Parathyroid adenoma (tissue), 2 donors: ENCODE data around the gene FRMD4A.

Experiments
- H2AFZ ChIP-seq: fragments of 300-600 bp; sonication (generic); one replicate; pipeline ENCODE4 v1.7.0; 2017; ENCODE audit warnings: antibody characterized with exemption, mild to moderate bottlenecking
- H3K27ac ChIP-seq: fragments of 300-600 bp; sonication (generic); one replicate; pipeline ENCODE4 v1.7.0; 2017
- H3K27me3 ChIP-seq: fragments of 300-600 bp; sonication (generic); one replicate; pipeline ENCODE4 v1.7.0; 2017; ENCODE audit warnings: low read length; ENCODE audit not compliant: control insufficient read depth, insufficient read depth
- H3K36me3 ChIP-seq: fragments of 300-600 bp; sonication (generic); one replicate; pipeline ENCODE4 v1.7.0; 2017; ENCODE audit warnings: low read length; ENCODE audit not compliant: control insufficient read depth, insufficient read depth
- H3K4me1 ChIP-seq: fragments of 300-600 bp; sonication (generic); one replicate; pipeline ENCODE4 v1.7.0; 2017; ENCODE audit warnings: control low read depth
- H3K4me2 ChIP-seq: fragments of 300-600 bp; sonication (generic); one replicate; pipeline ENCODE4 v1.7.0; 2017; ENCODE audit warnings: low read length
- H3K4me3 ChIP-seq: fragments of 300-600 bp; sonication (generic); one replicate; pipeline ENCODE4 v1.7.0; 2017; ENCODE audit warnings: low read depth, low read length
- H3K79me2 ChIP-seq: fragments of 300-600 bp; sonication (generic); one replicate; pipeline ENCODE4 v1.7.0; 2017; ENCODE audit warnings: control low read depth
- H3K9ac ChIP-seq: fragments of 300-600 bp; sonication (generic); one replicate; pipeline ENCODE4 v1.7.0; 2017; ENCODE audit warnings: mild to moderate bottlenecking
- H3K9me3 ChIP-seq: fragments of 300-600 bp; sonication (generic); one replicate; pipeline ENCODE4 v1.7.0; 2017; ENCODE audit warnings: low read length; ENCODE audit not compliant: control insufficient read depth
- TF ChIP-seq, protein P1 (sequence below): fragments of 300-600 bp; sonication (generic); IDR thresholded peaks from one replicate; pipeline ENCODE4 v1.7.0; 2017; ENCODE audit warnings: antibody characterized with exemption, mild to moderate bottlenecking
- donor health status: primary hyperparathyroidism.

FRMD4A gene

DNA sequence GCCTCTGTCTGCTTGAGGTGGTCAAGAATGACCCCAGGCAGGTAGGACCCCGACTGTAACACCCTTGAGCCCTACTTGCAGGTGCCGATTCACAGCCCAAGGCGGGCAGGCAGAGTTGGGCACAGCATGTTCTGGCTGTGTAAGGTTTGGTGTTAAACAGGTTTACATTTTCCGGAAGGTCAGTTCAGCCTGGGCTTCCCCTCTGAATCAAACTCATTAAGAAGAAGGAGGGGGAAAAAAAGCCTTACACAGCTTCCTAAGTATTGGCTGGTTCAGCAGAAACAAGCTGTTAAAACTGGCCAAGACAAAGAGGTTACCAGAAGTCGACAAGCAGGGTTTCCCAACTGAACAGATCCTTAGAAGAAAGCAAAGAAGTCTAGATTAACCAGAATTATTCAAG lies 611.3 kb downstream of the FRMD4A start:
- Histone ChIP-seq H3K79me2 (no peaks in the 10 kb centered on the region), H3K9ac (no peak overlapping the region), H3K4me2 (no peak overlapping the region), H3K9me3 (no peaks in the 10 kb centered on the region), H3K36me3 (no peaks in the 10 kb centered on the region), H3K4me1 (no peaks in the 10 kb centered on the region), H3K4me3 (no peak overlapping the region), H2AFZ (no peak overlapping the region), H3K27ac (no peak overlapping the region), H3K27me3 (no peaks in the 10 kb centered on the region)
- TF ChIP-seq, protein P1, sequence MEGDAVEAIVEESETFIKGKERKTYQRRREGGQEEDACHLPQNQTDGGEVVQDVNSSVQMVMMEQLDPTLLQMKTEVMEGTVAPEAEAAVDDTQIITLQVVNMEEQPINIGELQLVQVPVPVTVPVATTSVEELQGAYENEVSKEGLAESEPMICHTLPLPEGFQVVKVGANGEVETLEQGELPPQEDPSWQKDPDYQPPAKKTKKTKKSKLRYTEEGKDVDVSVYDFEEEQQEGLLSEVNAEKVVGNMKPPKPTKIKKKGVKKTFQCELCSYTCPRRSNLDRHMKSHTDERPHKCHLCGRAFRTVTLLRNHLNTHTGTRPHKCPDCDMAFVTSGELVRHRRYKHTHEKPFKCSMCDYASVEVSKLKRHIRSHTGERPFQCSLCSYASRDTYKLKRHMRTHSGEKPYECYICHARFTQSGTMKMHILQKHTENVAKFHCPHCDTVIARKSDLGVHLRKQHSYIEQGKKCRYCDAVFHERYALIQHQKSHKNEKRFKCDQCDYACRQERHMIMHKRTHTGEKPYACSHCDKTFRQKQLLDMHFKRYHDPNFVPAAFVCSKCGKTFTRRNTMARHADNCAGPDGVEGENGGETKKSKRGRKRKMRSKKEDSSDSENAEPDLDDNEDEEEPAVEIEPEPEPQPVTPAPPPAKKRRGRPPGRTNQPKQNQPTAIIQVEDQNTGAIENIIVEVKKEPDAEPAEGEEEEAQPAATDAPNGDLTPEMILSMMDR = no peak

DNA sequence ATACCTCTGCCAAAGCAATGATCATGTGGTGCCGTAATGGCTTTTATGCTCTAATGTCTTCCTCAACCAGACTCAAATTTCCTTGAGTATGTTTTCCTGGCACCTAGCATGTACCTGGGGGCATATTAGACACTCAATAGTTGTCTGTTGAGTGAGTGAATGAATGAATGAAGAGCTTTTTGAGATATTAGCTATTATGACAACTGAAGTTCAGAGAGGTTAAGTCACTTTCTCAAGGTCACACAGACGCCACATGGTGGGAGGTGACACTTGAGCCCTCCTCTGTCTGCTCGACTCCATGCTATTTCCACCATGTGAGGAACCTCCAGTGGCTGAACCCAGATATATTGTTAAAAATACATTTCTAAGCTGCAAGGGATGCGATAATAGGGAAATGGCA lies 611.9 kb downstream of the FRMD4A start:
- TF ChIP-seq, protein P1 = no peak
- H3K4me1 ChIP-seq = no peaks in the 10 kb centered on the region
- no peaks in the 10 kb centered on the region for H3K9me3 ChIP-seq
- H3K27me3 ChIP-seq = no peaks in the 10 kb centered on the region
- H3K79me2 ChIP-seq = no peaks in the 10 kb centered on the region
- H2AFZ ChIP-seq = no peak overlapping the region
- H3K9ac ChIP-seq = no peak overlapping the region
- H3K4me2 ChIP-seq = no peak overlapping the region
- no peak overlapping the region for H3K27ac ChIP-seq
- H3K4me3 ChIP-seq = no peak overlapping the region
- no peaks in the 10 kb centered on the region for H3K36me3 ChIP-seq

DNA sequence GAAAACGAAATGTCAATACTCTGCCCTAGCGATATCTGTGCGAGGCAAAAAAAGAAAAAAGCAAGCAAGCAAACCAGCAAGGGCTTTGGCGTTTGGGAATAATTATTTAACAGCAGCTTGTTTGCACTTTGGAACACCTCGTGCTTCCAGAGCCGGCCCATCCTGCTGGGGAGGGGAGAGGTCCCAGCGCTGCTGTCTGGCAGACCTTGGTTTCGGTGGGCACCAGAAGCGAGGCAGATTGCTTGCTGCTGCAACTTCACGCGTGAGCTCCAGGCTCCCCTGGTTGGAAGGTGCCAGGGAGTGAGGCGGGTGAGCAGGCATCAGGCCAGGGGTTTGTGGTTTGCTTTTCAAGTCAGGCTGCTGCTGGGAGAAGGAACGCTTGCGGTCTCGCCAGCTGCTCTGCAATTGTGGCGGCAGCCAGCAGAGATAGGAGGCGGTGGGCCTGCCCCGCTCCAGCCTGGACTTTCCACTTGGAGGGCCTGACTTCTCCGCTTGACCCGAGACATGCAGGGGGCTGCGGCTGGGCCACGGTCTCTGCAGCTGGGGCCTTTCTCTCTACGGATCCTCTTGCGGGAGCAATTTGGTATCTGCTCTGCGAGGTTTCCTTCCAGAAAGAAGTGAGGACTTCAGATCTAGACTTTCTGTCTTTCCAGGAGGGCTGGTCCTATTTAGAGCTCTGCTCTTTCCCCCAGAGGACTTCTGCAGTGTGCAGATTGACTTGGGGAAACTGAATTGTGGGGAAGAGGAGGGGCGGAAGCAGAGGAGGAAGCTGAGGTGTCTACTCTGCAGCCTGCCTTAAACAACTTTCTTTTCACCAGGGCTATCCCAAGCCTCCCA lies 612.6 kb downstream of the FRMD4A start:
- Histone ChIP-seq H3K27ac (no peak overlapping the region), H3K4me3 (no peak overlapping the region), H3K9me3 (no peaks in the 10 kb centered on the region), H3K27me3 (no peaks in the 10 kb centered on the region), H3K4me2 (peak overlapping the region; percentile 26), H3K9ac (no peak overlapping the region), H2AFZ (no peak overlapping the region), H3K4me1 (no peaks in the 10 kb centered on the region), H3K79me2 (no peaks in the 10 kb centered on the region), H3K36me3 (no peaks in the 10 kb centered on the region)
- TF ChIP-seq, protein P1 = no peak

DNA sequence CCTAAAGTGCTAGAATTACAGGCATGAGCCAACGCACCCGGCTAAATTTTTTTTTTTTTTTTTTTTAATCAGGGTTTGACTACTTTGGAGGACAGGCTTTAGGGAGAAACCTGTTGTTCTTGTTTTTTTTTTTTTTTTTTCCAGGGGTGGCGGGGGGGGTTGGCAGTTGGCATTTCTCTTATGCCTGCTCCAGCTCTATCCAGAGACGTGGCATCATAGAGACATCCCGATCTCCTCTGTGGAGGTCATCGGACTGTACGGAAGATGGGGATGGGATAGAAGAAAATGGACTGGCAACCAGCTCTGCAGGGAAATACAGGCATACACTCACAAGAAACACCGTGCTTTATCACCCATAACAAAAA lies 613.2 kb downstream of the FRMD4A start:
- H3K79me2 ChIP-seq = no peaks in the 10 kb centered on the region
- no peaks in the 10 kb centered on the region for H3K9me3 ChIP-seq
- no peaks in the 10 kb centered on the region for H3K27me3 ChIP-seq
- H3K36me3 ChIP-seq = no peaks in the 10 kb centered on the region
- peak overlapping the region; percentile 26 for H3K4me2 ChIP-seq
- TF ChIP-seq, protein P1 = no peak
- no peak overlapping the region for H3K27ac ChIP-seq
- H3K4me1 ChIP-seq = no peaks in the 10 kb centered on the region
- H3K4me3 ChIP-seq = no peak overlapping the region
- H3K9ac ChIP-seq = no peak overlapping the region
- H2AFZ ChIP-seq = no peak overlapping the region
